GM18498 (cell line): ENCODE results near the gene TDRD6.
"Not testable (repeated sequence)": the region's sequence is repeated elsewhere in the genome, so short reads cannot be mapped to it uniquely, and the experiment has no call there.

Source experiments
- ATAC-seq: cut with Tn5 transposase; IDR thresholded peaks from one replicate; pipeline ENCODE4 v1.9.1; 2021; ENCODE audit warnings: mild to moderate bottlenecking, moderate library complexity; ENCODE audit not compliant: unreplicated experiment

Gene TDRD6

DNA sequence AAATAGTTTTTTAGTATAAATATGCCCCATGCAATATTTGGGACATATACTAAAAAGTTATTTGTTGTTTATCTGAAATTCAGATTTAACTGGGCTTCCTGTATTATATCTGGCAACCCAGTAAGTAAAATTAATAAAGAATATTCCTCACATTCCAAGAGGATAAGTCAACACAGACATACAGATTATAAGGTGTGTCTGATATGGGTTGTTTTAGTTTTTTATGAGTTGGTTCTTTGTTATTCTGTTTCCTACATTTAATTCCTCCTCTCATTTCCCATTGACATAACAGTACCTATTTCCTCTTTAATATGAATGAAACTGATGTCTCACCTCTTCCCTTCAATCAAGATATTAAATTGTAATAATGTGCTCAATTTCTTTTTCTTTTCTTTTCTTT, 49.2 kb downstream of the TDRD6 start:
- no peak for ATAC-seq

DNA sequence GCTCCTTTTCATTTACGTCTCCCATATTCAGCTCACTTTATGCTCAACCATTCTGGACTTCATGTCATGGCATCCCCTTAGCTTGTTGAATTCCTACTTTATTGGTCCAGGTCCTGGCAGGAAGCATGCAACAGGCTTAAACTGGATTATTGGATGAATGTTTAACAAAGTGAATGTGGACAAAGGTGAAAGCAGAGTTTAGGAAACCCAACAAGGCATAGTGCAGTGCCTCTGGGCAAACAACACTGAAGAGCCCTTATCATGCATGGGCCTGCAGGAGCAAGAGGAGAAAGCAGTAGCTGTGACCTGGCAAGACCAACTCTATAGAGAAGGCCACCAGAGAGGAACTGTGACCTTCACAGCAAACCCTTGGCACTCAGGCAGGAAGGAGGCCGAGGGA, 53.8 kb downstream of the TDRD6 start:
- ATAC-seq, result no peak

DNA sequence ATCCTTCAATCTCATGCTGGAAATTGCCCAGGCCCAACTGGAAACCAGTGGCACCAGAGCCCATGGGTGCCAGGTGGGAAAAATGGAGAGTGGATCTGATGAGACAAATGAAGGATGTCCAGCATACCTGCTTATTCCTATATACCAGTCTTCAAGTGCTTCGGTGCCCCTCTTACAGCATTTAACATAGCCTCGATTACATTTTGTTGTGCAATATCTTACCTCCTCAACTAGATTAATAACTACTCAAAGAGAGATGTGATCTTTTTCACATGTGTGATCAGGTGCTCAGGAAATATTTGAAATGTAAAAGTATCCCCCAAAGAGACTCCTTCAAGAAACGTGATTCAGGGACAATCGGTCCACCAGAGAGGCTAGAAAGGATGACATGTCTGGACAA, 54.2 kb downstream of the TDRD6 start:
- ATAC-seq, result no peak

DNA sequence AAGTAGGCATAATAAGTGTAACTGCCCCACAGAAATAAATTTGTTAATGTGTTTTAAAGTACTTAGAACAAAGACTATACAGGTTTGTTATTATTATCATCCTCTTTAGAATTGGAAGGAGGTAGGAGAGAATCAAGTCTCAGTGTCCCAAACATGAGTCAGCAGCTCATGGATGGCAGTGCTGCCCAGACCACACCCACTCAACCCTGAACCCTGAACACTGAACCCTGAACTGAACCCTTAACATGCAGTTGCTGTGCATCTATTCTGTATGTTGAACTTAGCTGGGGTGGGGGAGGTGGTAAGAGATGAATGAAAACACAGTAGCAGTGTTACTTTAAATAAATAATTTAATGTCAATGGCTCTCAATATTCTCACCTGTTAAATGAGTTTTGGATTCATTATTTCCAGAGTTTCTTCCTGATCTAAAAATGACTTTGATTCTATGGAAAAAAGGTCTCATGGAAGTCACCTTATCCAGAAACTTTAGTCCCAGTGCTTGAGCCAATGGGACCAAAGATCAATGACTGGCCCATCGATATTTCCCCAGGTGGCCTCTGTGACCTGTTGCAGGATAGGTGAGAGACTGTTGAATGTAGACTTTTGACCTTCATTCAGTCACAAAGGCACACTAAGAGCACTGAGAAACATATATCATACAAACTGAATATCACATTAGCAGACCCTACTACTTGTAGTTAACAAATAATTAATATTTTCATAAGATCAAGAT, 55.9 kb downstream of the TDRD6 start:
- ATAC-seq, result no peak

DNA sequence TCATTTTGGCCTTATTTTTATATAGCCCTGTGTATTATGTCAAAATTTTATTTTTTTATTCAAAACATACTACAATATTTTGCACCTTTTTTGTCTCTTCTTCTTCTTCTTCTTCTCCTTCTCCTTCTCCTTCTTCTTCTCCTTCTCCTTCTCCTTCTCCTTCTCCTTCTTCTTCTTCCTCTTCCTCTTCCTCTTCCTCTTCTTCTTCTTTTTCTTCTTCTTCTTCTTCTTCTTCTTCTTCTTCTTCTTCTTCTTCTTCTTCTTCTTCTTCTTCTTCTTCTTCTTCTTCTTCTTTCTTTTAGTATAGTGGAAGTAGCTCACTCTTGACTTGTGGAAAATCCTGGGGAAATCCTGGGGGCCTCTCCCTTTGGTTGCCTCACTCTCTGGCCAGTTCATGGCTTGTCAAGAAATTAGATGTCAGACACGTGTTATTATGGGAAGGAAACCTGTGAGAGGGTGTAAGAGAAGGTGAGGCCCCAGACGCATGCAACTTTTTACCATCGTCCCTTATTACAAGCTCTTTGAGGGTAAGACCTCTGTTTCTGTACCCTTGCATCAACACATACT, 56.6 kb downstream of the TDRD6 start:
- ATAC-seq, result not testable (repeated sequence)

DNA sequence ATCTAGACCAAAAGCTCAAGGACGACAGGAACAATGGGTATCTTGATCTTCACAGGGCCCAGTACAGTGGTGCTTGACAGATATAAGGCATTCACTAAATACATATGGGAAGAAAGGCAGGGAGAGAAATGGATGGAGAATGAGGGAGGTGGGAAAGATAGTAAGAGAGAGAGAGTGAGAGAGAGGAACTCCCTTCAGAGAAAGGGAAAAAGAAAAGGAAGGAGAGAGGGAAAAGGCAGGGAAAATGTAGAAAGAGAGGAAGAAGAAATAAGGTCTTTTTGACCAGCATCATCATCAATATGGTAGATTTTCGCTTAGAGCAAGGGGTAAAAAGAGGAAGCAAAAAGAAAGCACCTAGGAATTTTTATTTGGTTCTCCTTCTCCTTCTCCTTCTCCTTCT, 58.3 kb downstream of the TDRD6 start:
- ATAC-seq, result no peak

DNA sequence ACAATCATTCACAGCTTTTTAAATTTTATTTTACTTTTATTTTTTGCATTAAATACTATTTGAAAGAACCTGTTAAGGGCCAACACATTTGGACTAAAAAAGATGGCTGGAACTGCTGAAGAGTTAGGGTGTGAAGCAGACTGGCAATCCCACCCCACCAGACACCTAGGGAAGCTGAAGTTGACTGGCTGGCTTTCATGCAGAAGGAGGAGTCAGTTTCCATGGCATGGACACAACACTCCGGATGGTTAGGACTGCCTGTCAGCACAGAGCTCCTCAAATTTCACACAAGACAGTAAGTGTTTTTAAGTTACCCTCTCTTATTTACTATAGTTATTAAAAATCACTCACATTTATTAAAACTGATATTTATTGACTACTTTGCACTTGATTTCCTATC, 59.0 kb downstream of the TDRD6 start, which contains the start of gene ANKRD66:
Gene ANKRD66, plus strand, starts transcription at position 238 of the 400 bp plus-strand sequence. CDS start 5,016 bp downstream, outside the sequence.
- no peak for ATAC-seq

DNA sequence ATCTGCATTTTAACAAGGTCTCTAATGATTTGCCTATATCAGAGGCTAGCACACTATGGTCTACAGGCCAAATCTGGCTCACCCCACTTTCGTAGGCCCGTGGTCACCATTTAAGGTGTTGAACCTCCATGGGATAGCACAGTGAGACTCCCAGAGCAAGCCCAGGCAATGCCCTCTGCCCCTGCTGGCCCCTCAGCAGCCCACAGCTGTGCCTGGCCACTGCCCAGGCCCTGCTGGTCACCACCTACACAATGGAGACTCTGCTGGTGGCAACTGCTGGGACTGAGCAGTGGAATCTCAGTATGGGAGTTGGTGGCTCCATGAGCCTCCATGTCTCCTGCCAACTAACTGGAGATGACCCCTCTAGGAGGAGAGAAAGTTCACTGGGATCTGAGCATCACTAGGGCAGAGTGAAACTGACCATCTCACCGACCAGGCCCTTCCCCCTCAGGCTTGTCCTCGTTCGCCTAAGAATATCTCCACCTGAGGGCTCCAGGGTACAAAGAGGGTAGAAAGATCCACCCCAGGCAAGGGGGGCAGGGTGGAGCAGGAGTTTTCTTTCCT, 61.3 kb downstream of the TDRD6 start:
- no peak for ATAC-seq

DNA sequence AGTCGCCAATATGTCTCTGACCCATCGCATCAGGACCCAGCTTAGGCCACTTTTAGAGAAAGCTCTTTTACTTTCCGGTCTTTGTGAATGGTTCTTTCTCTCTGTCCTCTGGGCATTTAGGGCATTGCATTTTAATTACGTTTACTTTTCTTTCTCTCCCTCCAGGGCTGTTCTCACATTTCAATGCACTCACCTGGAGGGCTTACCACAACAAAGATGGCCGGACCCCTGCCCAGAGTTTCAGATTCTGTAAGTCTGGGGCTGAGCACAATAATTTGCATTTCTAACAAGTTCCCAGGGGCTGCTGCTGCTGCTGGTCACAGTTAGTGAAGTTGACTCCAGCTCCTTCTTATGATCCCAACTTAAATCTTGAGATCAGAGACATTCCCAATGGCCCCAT, 62.0 kb downstream of the TDRD6 start:
- no peak for ATAC-seq

DNA sequence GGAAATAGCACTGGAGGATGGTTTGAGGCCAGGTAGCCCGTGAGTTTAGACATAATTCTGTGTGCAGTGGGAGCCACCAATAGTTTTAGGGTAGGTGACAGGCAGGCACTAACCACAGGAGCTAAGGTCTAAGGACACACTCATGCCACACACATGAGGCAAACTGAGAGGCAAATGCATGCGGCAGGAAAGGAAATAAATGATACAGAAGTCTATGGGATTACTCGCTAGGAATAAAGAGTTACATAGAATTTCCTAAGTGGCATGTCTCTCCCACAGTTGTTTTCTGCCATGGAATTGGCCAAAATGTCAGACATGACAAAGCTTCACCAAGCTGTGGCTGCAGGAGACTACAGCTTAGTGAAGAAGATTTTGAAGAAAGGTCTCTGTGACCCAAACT, 64.0 kb downstream of the TDRD6 start:
- no peak for ATAC-seq
